HG03442 (cell line): ENCODE results near the gene PKDREJ.
"Not testable (repeated sequence)": the region's sequence is repeated elsewhere in the genome, so short reads cannot be mapped to it uniquely, and the experiment has no call there.

Experiments
- ATAC-seq: cut with Tn5 transposase; IDR thresholded peaks from one replicate; pipeline ENCODE4 v1.9.1; 2021; ENCODE audit warnings: mild to moderate bottlenecking, moderate library complexity; ENCODE audit not compliant: unreplicated experiment

Gene PKDREJ

DNA sequence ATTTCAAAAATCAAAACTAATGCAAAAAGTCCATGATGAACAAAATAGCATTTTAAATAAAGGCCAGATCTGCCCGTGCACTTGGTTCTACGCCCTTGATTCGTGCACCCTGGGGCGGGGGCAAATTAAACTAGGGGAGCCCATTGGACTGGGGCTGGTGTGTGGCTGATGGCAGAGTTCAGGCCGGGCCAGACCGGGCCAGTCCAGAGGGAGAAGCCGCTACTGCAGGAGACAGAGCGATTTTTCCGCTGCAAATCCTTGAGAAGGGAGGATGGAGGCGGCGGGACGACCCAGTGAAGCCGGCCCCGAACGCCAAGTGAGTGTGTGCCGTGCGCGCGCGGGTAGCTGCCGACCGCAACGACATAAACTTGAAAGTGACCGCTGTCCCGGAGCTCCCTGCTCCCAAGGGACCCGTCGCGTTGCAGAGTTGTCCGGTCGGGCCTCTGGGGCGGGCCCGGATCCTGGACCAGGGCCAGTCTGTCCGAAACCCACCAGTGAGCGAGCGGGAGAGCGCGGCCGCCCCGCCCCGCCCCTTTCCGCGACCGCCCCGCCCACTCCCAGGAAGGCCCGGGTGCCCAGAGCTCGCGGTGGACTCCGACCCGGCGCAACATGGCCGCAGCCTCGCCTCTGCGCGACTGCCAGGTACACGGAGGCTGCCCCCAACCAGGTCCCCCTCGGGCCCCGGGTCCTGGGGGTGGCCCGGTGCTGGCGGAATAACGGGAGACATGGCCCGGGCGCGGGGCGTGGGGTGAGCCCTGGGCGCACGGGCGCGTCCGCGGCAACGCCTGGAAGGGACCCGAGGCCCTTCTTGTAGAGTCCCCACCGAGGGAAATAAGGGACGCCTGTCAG, 4.5 kb upstream of the PKDREJ start, which contains the start of gene TTC38:
TTC38 (plus strand) TSS at position 578 of the 849 bp plus-strand sequence; CDS start at position 610, 32 bp downstream.
- ATAC-seq, result peak; percentile 77

DNA sequence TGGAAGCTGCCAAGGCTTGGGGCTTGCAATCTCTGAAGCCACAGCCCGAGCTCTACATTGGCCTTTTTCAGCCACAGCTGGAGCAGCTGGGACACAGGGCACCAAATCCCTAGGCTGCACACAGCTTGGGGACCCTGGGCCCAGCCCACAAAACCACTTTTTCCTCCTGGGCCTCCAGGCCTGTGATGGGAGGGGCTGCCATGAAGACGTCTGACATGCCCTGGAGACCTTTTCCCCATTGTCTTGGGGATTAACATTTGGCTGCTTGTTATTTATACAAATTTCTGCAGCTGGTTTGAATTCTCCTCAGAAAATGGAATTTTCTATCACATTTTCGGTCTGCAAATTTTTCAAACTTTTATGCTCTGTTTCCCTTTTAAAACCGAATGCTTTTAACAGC, 2.5 kb upstream of the PKDREJ start:
- not testable (repeated sequence) for ATAC-seq

DNA sequence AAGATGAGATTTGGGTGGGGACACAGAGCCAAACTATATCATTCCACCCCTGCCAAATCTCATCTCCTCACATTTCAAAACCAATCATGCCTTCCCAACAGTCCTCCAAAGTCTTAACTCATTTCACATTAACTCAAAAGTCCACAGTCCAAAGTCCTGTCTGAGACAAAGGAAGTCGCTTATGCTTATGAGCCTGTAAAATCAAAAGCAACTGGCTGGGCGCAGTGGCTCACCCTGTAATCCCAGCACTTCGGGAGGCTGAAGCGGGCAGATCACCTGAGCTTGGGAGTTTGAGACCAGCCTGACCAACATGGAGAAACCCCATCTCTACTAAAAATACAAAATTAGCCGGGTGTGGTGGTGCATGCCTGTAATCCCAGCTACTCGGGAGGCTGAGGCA, 1.4 kb upstream of the PKDREJ start:
- ATAC-seq, result not testable (repeated sequence)

DNA sequence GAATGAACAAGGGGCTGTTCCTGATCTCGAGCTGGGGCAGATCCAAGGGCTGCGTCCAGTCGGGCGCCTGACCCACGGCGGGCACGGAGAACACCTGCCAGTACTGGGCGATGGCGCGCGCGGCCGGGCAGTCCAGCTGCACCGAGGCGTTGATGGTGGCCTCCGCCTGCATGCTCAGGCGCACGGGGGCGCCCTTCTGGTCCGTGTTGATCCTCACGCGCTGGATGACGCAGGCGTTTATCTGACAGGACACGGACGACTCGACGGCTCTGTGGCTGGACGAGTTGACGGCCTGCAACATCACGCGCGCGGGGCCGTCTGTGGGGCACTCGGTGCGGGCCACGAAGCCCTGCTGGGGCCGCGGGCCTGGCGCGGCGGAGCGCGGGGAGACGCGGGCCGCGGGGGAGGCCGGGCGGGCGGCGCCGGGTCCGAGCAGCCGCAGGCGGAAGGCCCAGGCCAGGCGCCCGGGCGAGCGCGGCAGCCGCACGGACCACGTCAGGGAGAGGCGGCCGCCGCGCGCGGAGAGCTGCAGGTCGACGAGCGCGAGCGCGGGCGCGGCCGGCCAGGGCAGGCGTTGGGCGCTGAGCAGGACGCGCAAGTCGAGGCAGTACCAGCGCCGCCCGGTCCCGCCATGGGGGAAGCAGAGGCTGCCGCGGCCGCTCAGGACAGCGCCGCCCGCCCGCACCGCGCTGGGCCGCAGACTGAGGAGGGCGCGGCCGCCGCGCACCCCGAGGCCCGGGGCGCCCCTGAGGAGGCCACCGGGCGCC, 511 bp downstream of the PKDREJ start:
- no peak for ATAC-seq

DNA sequence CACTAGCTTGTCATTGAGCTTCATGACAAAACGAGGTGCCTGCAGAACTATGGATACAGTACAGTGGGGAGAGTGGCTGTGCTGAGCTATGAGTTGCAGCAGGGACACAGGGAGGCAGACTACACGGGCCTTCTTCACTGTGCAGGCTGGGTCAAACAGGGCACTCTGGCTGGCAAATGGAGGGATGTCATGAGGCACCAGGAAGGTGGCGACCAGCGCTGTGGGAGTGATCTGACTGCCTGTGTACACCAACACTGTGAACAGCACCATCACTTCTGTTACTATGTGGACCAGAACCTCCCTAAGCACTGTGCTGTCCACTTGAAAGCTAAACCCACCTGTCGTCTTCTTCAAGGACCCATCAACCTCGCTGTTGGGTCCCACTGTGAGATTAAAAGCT, 3.1 kb downstream of the PKDREJ start:
- ATAC-seq, result no peak

DNA sequence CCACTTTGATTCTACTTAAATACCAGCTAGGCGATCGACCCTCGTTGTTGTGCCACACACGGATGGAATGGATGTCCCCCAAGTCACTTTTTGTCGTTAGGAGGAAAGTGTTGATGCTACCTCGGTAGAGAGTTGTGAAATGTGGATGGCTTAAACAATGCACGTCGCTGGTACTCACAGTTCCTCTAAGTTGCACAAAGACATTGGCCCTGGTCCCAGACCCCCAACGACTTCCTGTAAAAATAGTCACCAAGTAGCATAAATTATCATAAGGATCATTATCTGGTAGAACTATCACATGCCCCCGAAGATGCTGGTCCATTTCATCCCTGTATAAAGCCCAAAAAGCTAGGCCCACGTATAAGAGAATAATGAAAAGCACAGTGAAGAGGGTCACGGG, 3.8 kb downstream of the PKDREJ start:
- ATAC-seq, result no peak

DNA sequence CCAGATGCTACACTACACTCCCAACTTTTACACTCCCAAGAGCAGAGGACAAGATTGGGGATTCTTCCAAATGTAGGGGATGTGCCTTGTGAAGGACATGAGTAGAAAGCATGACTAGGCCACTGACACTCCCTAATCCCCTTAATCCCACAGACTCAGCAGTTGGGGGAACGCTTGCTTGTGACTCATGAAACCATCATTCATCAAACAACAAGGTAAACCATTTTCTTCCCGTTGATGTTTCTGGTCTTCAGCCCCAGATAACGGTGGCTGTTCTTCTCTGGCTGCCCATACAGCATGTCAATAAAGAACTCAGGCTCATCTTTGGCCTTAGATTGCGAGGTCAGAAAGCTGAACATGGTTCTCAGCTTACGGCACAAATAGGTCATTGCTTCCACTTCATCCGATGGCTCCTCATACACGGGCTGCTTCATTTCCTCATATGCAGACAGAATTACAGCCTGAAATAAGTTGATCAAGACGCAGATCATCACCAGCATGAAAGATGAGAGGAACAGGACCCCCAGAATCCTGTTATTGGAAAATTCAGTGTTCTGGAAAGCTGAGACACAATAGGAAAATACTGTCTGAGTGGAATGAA, 6.7 kb downstream of the PKDREJ start:
- no peak for ATAC-seq

DNA sequence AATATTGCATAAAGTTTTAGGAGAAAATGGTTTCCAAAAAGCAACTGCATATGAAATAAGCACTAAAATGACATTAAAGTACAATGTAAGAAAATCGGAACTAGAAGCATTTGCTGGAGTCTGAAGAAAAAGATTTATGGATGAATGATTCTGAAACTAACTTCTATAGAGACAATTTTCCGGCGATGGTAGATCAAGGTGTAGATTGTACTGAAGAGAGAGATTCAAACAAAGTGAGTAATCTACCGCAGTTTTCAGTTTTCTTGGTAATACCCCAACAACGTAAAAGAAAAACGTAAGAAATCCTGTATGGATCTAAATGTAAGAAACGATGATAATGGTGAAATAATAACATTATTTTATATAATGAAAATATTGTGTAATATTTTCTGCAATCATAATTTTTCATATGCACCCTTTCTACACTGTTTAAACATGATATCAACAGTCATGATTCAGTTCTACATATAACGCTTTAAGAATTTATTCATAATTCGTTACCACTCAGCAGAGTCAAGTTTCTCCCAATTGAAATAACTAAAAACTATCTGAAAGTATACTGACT, 11.2 kb downstream of the PKDREJ start:
- no peak for ATAC-seq

DNA sequence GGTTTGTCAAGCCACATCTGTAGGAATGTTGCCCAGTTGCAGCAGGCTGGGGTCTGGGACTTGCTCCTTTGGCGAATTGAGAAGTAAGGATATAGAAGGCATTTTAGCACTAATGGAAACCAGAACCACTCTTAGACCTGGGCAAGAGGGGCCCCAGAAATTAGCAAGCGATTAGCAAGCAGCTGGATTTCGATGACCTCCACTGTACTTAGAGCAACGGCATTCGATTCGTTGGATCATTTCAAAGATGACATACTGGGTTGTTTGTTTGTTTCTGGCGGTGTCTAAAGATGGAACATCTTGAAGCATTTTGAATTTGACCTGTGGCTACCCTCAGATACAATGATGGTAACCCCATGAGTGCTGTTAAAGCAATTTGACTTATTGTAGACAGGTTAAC, 11.9 kb downstream of the PKDREJ start:
- no peak for ATAC-seq

DNA sequence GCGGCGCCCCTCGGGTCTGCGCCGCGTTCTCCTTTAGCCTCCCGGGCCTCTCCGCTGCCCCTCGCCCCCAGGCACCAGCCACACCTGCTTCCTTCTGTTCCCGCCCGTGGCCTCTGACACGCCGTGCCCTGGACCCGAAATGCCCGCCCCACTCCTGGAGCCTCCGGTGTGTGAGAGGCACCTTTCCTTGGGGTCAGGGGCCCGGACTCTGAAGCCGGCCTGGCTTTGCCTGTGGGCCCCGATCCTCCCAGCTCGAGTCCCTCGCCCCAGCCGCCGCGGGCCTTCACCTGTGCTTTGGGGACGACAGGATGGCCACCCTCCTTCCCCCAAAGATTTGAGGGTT, 12.4 kb downstream of the PKDREJ start:
- ATAC-seq, result peak; percentile 5

DNA sequence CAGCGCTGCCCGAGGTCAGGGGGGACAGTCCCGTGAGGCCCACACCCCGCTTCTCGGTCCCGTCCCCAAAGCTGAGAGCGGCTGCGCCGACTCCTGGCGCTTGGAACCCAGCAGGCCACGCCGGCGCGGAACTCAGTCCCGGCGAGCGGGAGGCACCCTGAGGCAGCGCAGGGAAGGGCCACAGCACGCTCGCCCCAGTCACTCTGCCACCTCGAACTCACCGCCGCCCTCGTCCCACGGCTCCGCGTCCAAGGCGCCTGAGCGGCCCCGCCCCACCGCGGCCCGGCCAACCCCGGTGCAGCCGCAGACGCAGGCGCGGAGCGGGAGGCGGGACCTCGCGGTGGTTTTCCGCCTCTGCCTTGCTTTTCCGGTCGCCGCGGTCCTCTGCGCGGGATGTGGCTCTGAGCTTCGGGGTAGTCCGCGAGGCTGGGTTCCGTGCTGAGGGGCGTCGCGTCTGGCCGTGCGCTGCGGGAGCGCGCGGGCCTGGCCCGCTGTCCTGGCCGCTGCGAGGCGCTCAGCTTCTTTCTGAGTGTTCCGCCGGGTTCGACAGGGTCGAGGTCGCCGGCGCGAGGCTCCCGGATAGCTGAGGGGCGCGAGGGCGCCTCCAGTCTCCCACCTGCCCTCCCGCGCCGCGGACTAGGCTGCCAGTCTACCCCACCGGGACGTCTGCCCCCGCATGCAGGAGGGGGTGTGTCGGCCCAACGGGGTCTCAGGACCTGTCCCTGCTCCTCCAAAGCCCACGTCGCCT, 12.9 kb downstream of the PKDREJ start, which contains the start of gene CDPF1:
CDPF1 (minus strand) TSS at position 259 of the 748 bp plus-strand sequence. CDS start 2,009 bp downstream, outside the sequence.
- ATAC-seq, result peak; percentile 63

DNA sequence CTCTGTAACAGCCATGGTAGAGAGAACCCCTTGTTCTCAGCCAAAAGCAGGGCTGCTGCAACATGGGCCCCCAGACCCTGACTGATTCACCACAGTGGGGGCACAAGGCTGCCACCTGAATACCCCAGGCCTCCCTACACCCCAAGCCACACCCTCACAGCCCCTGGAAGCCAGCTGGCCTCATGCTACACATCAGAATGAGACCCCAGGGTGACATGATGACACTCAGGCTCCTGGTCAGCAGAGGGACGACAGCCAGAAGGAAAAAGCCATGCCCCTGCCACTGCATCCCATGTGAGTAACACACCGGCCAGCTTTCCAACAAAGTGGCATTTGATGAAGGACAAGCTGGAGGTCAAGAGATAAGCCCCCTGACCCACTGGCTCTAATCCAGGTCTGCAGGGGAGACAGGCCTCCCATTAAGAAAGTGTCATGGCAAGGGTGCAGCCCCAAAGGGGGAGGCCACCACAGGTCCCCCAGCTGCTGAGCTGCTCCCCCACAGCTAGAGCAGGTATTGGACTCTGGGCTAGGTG, 15.6 kb downstream of the PKDREJ start:
- no peak for ATAC-seq

DNA sequence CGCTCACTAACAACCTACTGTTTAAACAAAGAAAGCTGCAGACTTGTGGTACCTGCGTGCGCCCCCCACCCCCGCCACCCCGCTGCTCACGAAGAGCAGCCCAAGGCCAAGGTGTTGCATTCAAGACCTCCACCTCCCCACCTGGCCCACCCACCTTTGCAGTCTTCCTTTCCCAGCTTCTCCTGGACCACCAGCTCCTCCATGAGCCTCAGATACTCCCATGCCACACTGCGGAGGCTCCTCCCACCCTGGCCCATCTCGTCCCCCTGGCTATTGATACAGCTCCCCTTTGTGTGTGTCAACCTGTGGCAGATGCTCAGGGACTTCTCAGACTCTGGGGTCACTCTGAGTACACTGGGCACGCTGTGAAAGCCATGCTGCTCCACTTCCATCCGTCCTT, 17.0 kb downstream of the PKDREJ start:
- ATAC-seq, result no peak

DNA sequence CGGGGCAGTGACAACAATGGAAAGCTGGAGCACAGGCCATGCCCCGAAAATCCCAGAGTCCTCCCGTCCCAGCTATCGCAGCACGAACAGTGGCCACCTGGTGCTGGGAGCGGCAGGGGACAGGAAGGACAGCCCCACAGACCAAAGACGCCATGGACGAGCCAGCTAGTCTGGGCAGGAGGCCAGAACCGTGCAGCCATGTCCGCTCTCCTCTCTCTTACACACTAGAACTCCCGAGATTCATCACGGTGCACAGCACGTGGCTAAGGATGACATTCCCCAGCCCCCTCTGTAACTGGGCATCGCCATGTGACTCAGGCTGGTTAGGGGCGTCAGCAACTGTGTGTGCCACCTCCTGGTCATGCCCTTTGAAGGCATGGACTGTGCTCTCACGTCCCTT, 17.6 kb downstream of the PKDREJ start:
- no peak for ATAC-seq

DNA sequence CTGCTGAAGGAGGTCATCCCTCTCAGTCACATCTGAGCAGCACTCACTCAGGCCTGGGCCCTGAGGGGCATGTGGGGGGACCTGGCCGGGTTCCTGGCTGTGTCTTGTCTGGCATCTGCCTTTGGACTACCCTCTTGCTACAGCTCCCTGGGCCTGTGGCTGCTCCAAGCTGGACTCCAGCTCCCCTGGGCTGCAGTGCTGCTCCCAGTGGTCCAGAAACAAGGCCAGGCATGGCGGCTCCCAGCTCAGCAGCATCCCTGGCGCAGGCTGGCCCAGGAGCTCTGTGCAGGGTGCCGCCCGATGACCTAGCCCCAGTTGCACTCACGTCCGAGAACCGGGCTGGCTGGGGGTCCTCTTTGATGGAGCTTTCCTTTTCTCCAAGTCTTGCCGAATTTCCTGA, 18.4 kb downstream of the PKDREJ start:
- no peak for ATAC-seq

DNA sequence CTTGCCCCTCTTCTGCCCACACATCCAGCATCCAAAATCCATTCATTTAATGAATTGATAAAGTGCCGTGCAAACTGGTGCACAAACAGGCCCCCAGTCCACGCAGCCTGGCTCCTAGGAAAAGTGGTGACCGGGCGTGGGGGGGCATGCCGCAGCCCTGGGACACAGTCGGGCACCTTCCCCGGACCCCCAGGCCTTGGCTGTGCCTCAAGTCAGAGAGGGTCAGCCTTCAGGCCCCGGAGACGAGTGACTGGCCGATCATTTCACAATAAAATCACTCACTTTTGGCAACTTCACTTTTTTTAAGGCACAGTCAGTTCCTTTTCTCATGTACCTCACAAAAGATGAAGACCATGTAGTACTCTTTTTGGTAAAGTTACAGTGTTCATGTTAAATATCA, 21.1 kb downstream of the PKDREJ start:
- no peak for ATAC-seq

DNA sequence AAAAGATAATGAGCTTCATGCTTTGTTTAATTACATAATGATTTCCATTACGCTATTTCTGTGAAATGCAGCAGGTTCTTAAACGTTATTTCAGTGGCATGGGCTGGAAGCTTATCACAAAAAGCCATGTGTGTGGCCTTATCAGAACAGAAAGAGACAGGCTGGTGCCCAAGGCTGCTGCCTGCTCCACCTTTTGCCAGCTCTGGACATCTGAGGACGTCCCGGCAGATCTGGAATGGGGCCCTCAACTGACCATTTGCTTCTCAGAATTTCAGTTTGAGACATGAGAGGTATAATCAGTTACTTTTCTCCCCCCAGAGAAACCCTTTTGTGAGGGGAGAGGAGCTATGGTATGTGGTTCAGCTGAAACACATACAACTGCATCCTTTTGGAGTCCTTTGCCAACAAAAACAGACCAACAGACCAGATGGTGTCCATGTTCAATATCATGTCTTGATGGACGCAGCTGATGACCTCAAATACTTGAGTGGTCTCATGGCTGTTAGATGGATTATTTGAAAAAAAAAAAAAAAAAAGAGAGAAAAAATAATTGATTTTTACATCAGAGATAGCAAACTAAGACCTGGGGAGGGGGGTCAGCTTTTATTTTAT, 21.6 kb downstream of the PKDREJ start:
- no peak for ATAC-seq

DNA sequence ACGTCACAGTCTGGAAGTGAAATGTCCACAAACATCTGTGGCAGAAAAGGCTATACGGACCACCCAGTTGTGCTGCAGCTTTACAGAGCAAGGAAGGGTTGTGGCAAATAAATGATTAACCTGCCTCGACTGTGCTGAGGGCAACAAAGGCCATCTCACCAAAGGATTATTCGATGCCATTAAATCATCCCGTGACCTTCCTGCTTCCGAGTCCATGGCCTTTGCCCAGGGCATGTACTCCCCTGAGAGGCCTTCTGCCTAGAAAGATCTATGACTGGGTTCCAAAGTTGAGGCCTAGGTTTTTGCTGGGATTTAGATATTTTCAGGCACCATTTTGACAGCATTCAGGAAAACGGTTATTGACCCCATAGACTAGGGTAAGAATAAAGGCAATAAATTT, 22.2 kb downstream of the PKDREJ start:
- no peak for ATAC-seq

DNA sequence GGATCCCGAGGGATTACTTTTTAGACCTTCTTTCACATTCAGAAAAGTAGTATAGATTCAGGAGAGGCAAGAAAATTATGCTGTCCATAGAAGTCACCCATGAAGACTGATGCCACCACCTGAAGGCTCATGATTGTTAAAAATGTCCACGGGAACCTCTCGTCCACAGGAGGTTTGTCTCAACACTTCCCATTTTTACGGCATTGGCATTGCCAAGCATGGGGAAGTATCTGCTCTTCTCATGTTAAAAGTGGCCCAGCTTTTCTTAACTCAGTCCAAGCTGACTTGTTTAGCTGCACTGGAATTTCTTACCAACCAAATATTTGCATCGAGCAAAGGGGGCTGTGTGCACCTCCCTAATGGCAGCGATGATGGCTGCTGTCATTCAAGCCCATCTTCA, 22.6 kb downstream of the PKDREJ start:
- no peak for ATAC-seq

DNA sequence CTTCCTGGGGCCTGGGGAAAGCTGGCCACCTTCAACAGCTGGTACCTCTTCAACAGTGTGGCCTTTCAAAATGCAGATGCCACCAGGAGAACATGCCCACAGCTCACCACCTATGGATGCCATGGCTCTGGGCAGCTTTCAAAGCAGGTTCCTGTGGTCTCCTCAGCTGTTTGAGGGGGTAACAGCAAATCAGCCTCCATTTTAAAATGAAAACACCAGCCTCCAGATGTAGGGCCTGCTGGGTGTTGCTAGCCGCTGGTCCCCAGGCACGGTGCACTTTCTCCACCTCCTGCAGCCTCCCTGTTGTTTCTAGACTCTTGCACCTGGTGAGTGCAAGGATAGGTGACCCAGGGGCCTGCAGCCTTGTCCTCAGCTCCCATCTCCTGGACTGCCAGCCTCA, 23.1 kb downstream of the PKDREJ start:
- ATAC-seq, result no peak
